Stomach (tissue), 4 donors: ENCODE results near the gene F2RL2.

ENCODE experiments used
- EP300 ChIP-seq: sonication (generic); formaldehyde crosslinking; IDR thresholded peaks from one replicate; pipeline ENCODE4 v1.6.1; 2017; ENCODE audit warnings: antibody characterized with exemption
- POLR2A ChIP-seq, 4 donors: fragments of 450-650 bp; IDR thresholded peaks; one replicate each; pipeline ENCODE4 v1.6.1; 2016; ENCODE audit warnings: antibody characterized with exemption in 4 of 4, control low read depth in 2 of 4, mild to moderate bottlenecking in 1 of 4, moderate library complexity in 1 of 4
- POLR2AphosphoS5 ChIP-seq, 3 donors: sonication (generic); formaldehyde crosslinking; IDR thresholded peaks; one replicate each; pipeline ENCODE4 v1.6.1; 2016; ENCODE audit warnings: antibody characterized with exemption in 3 of 3
- TF ChIP-seq, protein P1 (sequence below), 7 experiments: fragments of 450-650 bp in 4 of 7; fragments of 200-600 bp in 3 of 7; sonication (generic) in 3 of 7; IDR thresholded peaks; one replicate each; pipeline ENCODE4 v1.5.1; 2016 to 2019; ENCODE audit warnings: antibody characterized with exemption in 7 of 7, control low read depth in 2 of 7, mild to moderate bottlenecking in 1 of 7

- TF ChIP-seq, protein P1, sequence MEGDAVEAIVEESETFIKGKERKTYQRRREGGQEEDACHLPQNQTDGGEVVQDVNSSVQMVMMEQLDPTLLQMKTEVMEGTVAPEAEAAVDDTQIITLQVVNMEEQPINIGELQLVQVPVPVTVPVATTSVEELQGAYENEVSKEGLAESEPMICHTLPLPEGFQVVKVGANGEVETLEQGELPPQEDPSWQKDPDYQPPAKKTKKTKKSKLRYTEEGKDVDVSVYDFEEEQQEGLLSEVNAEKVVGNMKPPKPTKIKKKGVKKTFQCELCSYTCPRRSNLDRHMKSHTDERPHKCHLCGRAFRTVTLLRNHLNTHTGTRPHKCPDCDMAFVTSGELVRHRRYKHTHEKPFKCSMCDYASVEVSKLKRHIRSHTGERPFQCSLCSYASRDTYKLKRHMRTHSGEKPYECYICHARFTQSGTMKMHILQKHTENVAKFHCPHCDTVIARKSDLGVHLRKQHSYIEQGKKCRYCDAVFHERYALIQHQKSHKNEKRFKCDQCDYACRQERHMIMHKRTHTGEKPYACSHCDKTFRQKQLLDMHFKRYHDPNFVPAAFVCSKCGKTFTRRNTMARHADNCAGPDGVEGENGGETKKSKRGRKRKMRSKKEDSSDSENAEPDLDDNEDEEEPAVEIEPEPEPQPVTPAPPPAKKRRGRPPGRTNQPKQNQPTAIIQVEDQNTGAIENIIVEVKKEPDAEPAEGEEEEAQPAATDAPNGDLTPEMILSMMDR (IDR thresholded peaks at IDR 0.05): no peak
- TF ChIP-seq POLR2AphosphoS5 (IDR thresholded peaks at IDR 0.05) (no peak), POLR2A (IDR thresholded peaks at IDR 0.05) (no peak), EP300 (no peak)
Observed at GRCh38 chr5:76602094-76602726, 21.0 kb downstream of the F2RL2 start.
